ENCODE measurements around the gene KLK8. TPM values are rescaled to one million over a fixed set of nuclear protein-coding genes. Genes with fewer than 3 reads are reported as not detected.

The KLK8 gene
- not detected for polyA plus RNA-seq (2012; ENCODE audit: insufficient read length, low read depth)

GRCh38 chr19:51001515-51001914 is at the start of gene KLK8:
TSS of gene KLK8 (minus strand) at chr19:51001604. CDS start at chr19:51001167, 437 bp downstream.
- no peak for TF ChIP-seq TAF1 (IDR thresholded peaks at IDR 0.05; ENCODE audit: borderline replicate concordance, insufficient read depth, low read length)
- TF ChIP-seq POLR2AphosphoS5 (IDR thresholded peaks at IDR 0.05; ENCODE audit: low read depth, low read length): no peak
- no peak for TF ChIP-seq SIN3A (IDR thresholded peaks at IDR 0.05; ENCODE audit: borderline replicate concordance, insufficient read depth, low read length)

- TF ChIP-seq REST (IDR thresholded peaks at IDR 0.05; ENCODE audit: insufficient read depth in 1 of 2, low read depth in 2 of 2, low read length in 2 of 2) (no peak), TAF1 (IDR thresholded peaks at IDR 0.05; ENCODE audit: borderline replicate concordance, insufficient read depth, low read length) (no peak), SIN3A (IDR thresholded peaks at IDR 0.05; ENCODE audit: borderline replicate concordance, insufficient read depth, low read length) (no peak)
Observed at GRCh38 chr19:51047031-51047335, 45.6 kb upstream of the KLK8 start.

- no peak for TF ChIP-seq SIN3A (IDR thresholded peaks at IDR 0.05; ENCODE audit: borderline replicate concordance, insufficient read depth, low read length)
- no peak for TF ChIP-seq POLR2AphosphoS5 (IDR thresholded peaks at IDR 0.05; ENCODE audit: low read depth, low read length)
- no peak for TF ChIP-seq FOXP2 (optimal IDR thresholded peaks at IDR 0.05; ENCODE audit: borderline replicate concordance, extremely low read depth, extremely low read length, insufficient read depth)
- no peak for TF ChIP-seq TAF1 (IDR thresholded peaks at IDR 0.05; ENCODE audit: borderline replicate concordance, insufficient read depth, low read length)
- no peak for TF ChIP-seq REST (IDR thresholded peaks at IDR 0.05; ENCODE audit: insufficient read depth in 1 of 2, low read depth in 2 of 2, low read length in 2 of 2)
Observed at GRCh38 chr19:51044327-51044726, 42.9 kb upstream of the KLK8 start.

- TF ChIP-seq TAF1 (IDR thresholded peaks at IDR 0.05; ENCODE audit: borderline replicate concordance, insufficient read depth, low read length) (no peak), POLR2AphosphoS5 (IDR thresholded peaks at IDR 0.05; ENCODE audit: low read depth, low read length) (no peak), SIN3A (IDR thresholded peaks at IDR 0.05; ENCODE audit: borderline replicate concordance, insufficient read depth, low read length) (no peak), FOXP2 (optimal IDR thresholded peaks at IDR 0.05; ENCODE audit: borderline replicate concordance, extremely low read depth, extremely low read length, insufficient read depth) (no peak), REST (IDR thresholded peaks at IDR 0.05; ENCODE audit: insufficient read depth in 1 of 2, low read depth in 2 of 2, low read length in 2 of 2) (no peak)
Observed at GRCh38 chr19:51043497-51043896, 42.1 kb upstream of the KLK8 start.

GRCh38 chr19:51040151-51040550 is 38.7 kb upstream of the KLK8 start:
- no peak for TF ChIP-seq POLR2AphosphoS5 (IDR thresholded peaks at IDR 0.05; ENCODE audit: low read depth, low read length)
- TF ChIP-seq TAF1 (IDR thresholded peaks at IDR 0.05; ENCODE audit: borderline replicate concordance, insufficient read depth, low read length): no peak
- no peak for TF ChIP-seq SIN3A (IDR thresholded peaks at IDR 0.05; ENCODE audit: borderline replicate concordance, insufficient read depth, low read length)
- TF ChIP-seq REST (IDR thresholded peaks at IDR 0.05; ENCODE audit: insufficient read depth in 1 of 2, low read depth in 2 of 2, low read length in 2 of 2): no peak
- no peak for TF ChIP-seq FOXP2 (optimal IDR thresholded peaks at IDR 0.05; ENCODE audit: borderline replicate concordance, extremely low read depth, extremely low read length, insufficient read depth)
